GM21447 (cell line): Measurements from ENCODE around the gene MED25.

Experiments
- ATAC-seq: cut with Tn5 transposase; IDR thresholded peaks from one replicate; pipeline ENCODE4 v1.9.1; 2021; ENCODE audit not compliant: unreplicated experiment

The MED25 gene

DNA sequence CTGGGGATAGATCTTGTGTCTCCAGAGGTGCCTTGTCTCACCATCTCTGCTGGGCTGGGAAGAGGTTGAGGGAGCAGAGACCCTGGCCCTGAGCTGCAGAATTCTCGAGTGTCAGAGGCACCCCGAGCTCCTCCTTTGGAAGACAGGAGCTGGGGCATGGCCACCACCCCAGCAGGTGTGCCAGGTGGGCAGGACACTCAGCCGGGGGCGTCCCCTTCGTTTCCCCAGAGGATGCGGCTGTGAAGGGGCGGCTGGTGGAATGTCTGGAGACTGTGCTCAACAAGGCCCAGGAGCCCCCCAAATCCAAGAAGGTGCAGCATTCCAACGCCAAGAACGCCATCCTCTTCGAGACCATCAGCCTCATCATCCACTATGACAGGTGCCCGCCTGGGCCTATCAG lies 19.5 kb upstream of the MED25 start:
- no peak for ATAC-seq

GRCh38 chr19:49799271-49799797 lies 18.8 kb upstream of the MED25 start:
- no peak for ATAC-seq

GRCh38 chr19:49799798-49800376 lies 18.2 kb upstream of the MED25 start:
- no peak for ATAC-seq

DNA sequence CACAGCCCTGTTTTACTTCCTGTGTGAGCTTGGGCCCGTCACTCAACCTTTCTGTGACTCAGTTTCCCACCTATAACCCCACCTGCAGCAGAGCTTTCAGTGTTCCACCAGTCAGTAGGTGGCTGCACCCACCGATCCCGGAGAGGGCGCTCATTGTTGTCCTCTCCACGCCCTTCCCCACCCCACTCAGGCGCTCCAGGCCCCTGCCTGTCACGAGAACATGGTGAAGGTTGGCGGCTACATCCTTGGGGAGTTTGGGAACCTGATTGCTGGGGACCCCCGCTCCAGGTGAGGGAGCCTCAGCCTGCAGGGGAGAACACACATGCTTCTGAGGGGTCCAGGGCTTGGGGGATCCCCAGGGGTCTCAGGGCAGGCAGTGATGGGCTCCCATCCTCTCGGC lies 17.3 kb upstream of the MED25 start:
- ATAC-seq: no peak

GRCh38 chr19:49801401-49801888 lies 16.6 kb upstream of the MED25 start:
- ATAC-seq: no peak

GRCh38 chr19:49801966-49802661 lies 16.0 kb upstream of the MED25 start:
- no peak for ATAC-seq

DNA sequence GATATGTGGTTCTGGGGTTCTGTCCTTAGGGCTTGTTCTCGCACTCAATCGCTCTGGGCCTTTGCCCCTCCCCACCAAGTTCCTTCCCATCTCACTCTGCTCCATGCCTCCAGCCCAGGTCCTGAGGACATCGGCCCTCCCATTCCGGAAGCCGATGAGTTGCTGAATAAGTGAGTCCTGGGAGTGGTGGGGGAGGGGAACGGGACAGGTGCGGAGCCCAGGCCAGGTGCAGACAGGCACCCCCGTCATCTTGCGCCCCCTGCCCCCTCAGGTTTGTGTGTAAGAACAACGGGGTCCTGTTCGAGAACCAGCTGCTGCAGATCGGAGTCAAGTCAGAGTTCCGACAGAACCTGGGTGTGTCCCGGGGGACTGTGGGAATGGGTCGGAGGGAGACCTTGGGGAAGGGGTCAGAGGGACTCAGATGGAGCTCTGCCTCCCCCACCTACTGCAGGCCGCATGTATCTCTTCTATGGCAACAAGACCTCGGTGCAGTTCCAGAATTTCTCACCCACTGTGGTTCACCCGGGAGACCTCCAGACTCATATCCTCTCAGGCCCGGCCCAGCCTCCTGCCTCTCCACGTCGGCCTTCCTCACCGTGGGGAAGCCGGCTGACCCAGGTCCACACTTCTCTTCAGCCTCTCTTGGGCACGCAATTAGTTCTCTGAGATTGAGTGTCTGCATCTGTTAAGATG lies 15.1 kb upstream of the MED25 start:
- ATAC-seq: no peak

- ATAC-seq: no peak
These were observed 14.6 kb upstream of the MED25 start for GRCh38 chr19:49803529-49803856.

DNA sequence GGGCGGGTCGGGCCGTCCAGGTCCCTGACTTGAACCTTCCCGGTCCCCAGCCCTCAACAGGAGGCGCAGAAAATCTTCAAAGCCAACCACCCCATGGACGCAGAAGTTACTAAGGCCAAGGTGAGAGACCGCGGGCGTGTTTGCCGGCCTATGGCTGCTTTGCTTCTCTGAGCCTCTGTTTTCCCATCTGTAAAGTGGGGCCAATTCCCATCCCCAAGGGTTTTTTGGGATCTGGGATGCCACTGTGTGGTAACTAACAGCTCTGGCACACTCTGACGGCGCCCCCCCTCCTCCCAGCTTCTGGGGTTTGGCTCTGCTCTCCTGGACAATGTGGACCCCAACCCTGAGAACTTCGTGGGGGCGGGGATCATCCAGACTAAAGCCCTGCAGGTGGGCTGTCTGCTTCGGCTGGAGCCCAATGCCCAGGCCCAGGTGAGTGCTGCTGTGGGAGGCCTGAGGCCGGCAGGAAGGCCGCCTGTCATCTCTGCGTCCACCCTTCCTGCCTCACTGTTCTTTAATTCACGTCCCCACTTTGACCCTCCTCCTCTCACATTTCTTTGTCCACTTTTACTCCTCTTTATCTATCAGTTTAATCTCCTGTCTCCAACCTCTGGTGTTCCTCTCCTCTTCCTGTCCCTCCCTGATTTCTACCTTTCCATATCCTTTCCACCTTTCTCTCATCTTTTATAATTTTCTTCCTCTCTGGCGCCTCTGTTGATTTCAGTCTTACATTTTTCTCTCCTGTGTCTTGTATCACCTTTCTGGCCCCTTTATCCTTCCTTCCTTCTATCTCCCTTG lies 12.1 kb upstream of the MED25 start:
- no peak for ATAC-seq

- no peak for ATAC-seq
These were observed 11.5 kb upstream of the MED25 start for GRCh38 chr19:49806620-49806959.

- no peak for ATAC-seq
These were observed 10.8 kb upstream of the MED25 start for GRCh38 chr19:49807058-49807903.

GRCh38 chr19:49807904-49808675 lies 10.0 kb upstream of the MED25 start:
- ATAC-seq: no peak

GRCh38 chr19:49808711-49809159 lies 9.4 kb upstream of the MED25 start:
- ATAC-seq: no peak

- no peak for ATAC-seq
These were observed 8.7 kb upstream of the MED25 start for GRCh38 chr19:49809160-49809940.

DNA sequence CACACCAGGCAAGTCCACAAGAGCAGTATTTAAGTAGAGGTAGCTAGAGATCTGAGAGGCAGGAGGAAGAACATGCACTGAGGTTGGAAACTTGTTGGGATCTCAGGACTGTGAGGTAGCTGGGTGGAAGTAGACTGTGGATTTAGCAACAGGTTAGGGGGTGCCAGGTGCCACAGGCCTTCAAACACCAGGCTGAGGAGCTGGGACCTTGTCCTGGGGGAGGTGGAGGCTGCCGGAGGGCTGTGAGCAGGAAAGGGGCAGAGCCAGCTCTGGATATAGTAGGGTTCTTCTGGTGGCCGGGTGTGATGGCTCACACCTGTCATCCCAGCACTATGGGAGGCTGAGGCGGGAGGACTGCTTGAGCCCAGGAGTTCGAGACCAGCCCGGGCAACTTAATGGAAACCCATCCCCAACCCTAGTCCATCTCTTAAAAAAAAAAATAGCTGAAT lies 8.1 kb upstream of the MED25 start:
- ATAC-seq: no peak

DNA sequence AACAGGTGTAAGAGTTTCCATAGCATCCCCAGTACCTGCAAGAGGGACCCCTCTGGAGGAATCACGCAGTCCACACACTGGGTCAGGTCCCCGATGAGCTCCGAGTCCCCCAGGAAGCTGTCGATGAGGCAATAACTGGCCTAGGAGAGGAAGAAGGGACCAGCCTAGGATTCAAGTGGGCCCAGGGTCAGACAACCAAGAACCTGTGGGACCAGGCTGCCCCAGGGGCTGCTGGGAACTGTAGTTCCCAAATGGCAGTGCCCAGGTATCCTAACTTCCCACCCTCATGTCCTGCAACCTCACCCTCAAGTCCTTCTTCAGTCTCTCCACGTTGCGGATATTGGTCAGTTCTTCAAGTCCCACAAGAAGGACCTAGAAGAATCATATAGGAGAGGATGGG lies 6.8 kb upstream of the MED25 start:
- ATAC-seq: no peak

DNA sequence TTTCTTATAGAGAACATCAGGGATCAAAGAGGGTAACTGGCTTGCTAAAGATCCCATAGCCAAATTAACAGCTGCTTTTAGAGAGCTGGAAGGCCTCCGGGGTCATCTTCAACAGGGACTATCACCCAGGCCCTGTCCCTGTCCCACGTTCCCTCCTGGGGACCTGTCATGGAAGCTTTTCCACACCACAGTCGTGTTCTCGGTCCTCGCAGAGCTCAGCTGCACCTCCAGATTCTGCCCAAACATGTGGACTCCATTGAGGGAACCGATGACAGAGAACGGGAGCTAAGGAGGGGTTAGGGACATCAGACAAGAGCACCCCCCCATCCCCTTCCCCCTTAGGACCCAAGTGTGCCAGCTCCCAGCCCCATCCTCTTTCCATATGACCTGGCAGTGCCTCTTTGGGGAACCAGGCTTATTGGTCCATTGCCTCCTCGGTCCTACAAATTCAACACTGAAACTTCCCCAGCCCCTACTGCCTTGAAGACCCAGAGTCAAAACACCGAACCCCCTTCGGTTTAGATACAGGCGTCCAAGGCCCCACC lies 5.6 kb upstream of the MED25 start:
- no peak for ATAC-seq

- peak; percentile 56 for ATAC-seq
These were observed 4.9 kb upstream of the MED25 start, which contains the start of gene FUZ for GRCh38 chr19:49812997-49813861. Gene FUZ (minus strand): TSS chr19:49813292. CDS start chr19:49813106, 186 bp downstream.
